ENCODE results near the gene LTV1.
"Not testable (repeated sequence)": the region's sequence is repeated elsewhere in the genome, so short reads cannot be mapped to it uniquely, and the experiment has no call there.

LTV1 gene

DNA sequence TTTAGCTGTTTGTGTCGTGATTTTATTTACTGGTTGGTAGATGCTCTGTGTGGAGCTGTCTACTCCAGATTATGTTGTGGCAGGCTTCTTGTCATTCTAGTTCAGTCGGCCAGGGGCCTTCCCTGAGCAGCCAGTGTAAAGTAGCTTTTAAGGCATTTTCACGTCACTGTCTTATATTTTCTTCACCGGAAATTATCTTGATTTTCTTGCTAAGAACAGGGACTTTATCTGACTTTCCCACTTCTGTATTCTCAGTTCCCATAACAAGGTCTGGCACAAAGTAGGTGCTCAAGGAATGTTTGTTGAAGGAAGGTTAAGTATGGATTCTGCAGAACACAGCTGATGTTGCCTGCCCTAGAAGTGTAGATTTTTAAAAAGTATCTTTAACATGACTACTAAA lies 868 bp downstream of the LTV1 start:
- no peak for FAIRE-seq

DNA sequence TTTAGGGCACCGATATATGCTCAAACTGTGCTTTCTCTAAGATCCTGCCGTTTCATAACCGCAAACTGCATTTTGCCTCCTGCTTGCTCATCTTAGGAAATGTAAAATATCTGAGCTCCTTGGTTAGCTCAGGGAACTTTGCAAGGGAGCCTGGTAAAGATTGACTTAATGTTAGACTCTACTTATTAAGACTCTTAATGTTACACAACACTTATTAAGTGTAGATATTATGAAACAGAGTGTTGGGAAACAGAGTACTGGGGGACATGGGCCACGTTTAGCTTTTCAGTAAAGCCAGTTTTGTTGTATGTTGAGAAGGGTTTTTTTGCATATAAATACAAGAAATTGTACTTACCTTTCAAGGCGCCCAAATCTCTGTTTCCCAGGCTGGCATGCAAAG lies 1.9 kb downstream of the LTV1 start:
- no peak for FAIRE-seq

DNA sequence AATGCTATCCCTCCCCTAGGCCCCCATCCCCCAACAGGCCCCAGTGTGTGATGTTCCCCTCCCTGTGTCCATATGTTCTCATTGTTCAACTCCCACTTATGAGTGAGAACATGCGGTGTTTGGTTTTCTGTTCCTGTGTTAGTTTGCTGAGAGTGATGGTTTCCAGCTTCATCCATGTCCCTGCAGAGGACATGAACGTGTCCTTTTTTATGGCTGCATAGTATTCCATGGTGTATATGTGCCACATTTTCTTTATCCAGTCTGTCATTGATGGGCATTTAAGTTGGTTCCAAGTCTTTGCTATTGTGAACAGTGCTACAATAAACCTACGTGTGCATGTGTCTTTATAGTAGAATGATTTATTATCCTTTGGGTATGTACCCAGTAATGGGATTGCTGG lies 8.6 kb downstream of the LTV1 start:
- FAIRE-seq, result not testable (repeated sequence)

DNA sequence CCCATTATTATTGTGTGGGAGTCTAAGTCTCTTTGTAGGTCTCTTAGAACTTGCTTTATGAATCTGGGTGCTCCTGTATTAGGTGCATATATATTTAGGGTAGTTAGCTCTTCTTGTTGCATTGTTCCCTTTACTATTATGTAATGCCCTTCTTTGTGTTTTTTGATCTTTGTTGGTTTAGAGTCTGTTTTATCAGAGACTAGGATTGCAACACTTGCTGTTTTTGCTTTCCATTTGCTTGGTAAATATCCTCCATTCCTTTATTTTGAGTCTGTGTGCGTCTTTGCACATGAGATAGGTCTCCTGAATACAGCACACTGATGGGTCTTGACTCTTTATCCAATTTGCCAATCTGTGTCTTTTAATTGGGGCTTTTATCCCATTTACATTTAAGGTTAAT lies 11.9 kb downstream of the LTV1 start:
- FAIRE-seq, result not testable (repeated sequence)

DNA sequence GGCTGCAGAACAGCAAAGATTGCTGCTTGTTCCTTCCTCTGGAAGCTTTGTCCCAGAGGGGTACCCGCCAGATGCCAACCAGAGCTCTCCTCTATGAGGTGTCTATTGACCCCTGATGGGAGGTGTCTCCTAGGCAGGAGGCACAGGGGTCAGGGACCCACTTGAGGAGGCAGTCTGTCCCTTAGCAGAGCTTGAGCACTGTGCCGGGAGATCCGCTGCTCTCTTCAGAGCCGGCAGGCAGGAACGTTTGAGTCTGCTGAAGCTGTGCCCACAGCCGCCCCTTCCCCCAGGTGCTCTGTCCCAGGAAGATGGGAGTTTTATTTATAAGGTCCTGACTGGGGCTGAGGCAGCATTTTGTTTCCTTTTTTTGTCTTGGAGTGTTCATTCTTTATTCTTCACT lies 13.6 kb downstream of the LTV1 start:
- not testable (repeated sequence) for FAIRE-seq

DNA sequence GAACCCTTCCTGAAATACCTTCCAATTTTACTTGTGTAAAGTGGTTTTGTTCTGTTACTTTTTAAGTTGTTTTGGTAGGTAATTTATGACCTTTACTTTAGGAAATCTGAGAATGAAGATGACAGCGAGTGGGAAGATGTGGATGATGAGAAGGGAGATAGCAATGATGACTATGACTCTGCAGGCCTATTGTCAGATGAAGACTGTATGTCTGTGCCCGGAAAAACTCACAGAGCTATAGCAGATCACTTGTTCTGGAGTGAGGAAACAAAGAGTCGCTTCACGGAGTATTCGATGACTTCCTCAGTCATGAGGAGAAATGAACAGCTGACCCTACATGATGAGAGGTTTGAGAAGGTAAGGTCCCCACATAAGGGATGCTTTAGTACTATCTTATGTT lies 14.5 kb downstream of the LTV1 start:
- no peak for FAIRE-seq

DNA sequence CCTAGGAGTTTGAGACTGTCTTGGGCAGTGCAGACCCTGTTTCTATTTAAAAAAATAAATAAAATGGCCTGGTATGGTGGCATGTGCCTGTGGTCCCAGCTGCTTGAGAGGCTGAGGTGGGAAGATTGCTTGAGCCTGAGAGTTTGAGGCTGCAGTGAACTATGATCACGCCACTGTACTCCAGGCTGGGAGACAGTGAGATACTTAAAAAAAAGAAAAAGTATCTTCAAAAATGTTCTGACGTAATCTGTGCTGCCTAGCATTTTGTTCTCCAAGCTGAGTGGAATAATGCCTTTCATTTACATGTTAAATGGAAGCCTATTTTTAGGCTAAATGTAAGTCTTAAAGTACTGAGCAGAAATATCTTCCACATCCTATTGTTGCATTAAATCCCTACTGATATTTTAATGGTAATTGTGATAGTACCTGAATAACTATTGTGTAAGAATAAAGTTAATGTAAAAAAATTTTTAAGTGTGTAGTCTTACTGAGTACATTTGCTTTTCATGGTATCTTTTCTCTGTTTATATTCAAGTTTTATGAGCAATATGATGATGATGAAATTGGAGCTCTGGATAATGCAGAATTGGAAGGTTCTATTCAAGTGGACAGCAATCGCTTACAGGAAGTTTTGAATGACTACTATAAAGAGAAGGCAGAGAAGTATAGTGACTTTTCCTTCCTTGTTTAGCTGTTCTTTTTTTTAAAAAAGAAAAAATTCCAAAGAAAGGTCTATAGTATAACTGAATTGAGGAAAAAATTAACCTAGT lies 16.9 kb downstream of the LTV1 start:
- FAIRE-seq, result no peak

DNA sequence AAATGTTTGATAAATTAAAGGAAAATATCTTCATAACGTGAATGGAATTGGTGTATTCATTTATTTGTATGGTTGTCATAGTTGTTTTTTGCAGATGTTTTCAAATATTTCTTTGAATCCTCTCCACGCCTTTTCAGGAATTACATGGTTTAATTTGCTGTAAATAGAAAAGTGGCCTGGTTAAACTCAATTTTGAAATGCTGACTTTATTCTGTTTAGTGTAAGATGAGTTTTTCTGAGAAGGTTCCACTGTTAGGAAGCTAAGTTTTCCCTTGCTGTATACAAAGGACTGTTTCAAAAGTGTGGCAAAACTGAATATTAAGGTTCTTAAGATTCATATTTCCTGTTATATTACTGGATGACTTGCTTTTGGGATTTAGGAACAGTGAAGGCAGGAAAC lies 20.6 kb downstream of the LTV1 start:
- FAIRE-seq, result no peak

DNA sequence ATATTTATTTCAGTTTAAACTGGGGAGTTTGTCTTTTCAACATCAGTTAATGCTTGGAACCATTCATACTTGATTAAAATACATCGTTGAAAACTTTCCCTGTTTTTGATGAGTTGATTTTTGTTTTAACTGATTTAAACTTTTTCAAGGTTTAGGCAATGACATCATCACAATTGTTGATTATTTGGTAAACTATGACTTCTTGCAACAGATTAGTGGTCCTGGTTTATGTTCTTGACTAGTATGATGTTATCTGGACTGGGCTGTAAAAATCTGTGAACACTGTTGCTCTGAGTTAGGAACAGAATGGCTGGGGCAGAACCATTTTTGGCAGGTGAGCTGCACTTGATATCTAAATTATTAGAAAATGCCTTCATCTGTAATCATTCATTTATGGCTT lies 21.1 kb downstream of the LTV1 start, which contains the start of gene ZC2HC1B:
ZC2HC1B (plus strand) TSS at position 241 of the 400 bp plus-strand sequence; CDS start at position 307, 66 bp downstream.
- FAIRE-seq, result no peak

DNA sequence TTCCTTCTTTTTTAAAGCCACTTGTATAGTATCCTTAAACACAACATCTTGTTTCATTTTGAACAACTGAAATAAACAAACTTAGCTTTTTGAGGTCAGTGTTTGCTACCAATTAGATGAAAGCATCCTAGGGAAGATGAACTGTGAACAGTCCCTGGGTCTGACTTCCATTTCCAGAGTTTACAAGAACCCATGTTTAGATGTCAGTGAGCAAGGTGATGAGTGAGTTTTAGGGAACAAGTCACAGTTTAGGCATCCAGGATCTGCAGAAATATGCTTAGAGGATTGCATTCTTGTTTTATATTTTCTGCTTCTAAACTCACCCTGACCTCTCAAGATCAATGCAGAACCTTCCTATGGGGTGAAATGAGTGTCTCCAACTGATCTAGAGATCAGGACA lies 24.1 kb downstream of the LTV1 start:
- FAIRE-seq, result no peak

DNA sequence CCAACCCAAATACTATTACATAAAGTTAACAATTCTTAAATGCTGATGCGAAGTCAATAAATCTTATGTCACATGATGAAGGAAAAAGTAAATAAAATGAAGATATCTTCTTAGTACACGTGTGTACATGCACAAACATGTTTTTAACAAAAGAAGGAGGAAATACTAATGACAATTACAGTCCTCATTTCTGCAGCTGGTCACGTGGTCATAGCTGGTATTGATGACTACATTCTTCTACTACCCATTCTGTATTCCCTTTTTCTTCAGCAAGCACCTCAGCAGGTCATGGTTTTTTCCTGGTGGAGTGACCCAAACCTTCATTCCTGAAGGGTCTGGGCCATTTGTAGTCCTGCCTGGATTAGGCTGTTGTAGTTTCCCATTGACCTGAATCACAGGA lies 25.7 kb downstream of the LTV1 start:
- not testable (repeated sequence) for FAIRE-seq

DNA sequence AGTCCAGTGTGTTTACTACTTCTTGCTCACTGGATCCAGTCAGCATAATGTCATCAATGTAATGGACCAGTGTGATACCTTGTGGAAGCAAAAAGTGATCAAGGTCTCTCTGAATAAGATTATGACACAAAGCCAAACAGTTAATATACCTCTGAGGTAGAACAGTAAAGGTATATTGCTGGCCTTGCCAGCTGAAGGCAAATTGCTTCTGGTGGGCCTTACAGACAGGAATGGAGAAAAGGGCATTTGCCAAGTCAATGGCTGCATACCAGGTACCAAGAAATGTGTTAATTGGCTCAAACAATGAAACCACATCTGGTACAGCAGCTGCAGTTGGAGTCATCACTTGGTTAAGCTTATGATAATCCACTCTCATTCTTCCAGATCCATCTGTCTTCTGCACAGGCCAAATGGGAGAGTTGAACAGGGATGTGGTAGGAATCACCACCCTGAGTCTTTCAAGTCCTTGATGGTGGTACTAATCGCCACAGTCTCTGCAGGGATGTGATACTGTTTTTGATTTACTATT lies 28.1 kb downstream of the LTV1 start:
- FAIRE-seq, result not testable (repeated sequence)

DNA sequence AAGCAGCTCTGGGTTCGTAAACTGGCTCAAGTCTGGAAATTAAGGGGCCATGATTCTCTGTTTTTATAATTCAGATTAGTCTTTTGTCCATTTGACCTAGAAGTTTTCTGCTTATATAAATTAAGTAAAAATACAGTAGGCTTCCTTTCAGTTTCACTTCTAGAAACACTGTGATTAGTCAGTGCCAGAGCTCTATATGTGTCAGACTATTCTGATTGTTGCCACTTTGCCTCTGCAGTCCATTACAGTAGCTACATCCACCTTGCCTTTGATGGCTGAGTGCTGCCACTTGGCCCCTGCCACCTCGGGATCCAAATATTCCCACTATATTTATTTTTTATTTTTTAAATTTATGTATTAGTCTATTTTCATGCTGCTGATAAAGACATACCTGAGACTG lies 29.1 kb downstream of the LTV1 start:
- no peak for FAIRE-seq

DNA sequence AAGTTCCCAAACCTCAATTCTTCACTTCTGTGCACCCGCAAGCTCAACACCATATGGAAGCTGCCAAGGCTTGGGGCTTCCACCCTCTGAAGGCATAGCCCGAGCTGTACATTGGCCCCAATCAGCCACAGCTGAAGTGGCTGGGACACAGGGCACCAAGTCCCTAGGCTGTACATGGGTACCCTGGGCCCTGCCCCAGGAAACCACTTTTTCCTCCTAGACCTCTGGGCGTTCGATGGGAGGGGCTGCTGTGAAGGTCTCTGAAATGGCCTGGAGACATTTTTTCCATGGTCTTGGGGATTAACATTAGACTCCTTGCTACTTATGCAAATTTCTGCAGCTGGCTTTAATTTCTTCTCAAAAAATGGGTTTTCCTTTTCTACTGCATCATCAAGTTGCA lies 30.5 kb downstream of the LTV1 start:
- FAIRE-seq, result not testable (repeated sequence)

DNA sequence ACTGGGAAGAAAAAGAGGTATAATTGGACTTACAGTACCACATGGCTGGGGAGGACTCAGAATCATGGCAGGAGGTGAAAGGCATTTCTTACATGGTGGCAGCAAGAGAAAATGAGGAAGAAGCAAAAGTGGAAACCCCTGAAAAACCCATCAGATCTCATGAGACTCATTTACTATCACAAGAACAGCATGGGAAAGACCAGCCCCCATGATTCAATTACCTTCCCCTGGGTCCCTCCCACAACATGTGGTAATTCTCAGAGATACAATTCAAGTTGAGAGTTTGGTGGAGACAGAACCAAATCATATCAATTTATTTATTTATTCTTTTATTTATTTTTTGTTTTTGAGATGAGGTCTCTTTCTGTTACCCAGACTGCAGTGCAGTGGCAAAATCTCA lies 31.4 kb downstream of the LTV1 start:
- FAIRE-seq, result not testable (repeated sequence)

DNA sequence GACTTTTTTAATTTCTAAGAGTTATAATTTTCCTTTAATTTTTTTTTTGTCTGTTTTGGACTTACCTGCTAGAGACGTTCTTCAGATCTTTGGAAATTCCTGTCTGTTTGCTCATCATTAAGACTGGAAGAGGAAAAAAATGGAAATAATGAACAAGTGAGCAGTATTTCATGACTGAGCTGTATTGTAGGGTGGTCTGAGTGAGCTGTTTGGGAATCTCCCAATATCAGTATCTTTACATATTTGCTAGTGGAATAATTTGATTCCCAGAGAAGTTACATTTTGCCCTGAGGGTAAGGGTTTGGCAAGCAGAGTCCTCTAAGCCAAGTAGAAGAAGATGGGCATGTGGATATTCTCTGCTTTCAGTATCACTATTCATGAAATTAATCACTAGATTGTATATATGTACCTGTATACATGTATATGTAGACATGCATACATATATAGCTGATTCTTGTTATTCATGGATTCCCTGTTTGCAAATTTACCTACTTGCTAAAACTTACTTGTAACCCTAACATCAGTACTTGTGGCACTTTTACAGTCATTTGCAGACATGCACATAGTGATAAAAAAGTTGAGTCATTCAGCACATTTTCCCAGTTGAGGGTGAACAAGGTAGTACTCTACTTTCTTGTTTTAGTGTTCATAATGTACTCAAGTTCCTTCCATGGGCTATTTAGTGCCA lies 34.6 kb downstream of the LTV1 start:
- no peak for FAIRE-seq

DNA sequence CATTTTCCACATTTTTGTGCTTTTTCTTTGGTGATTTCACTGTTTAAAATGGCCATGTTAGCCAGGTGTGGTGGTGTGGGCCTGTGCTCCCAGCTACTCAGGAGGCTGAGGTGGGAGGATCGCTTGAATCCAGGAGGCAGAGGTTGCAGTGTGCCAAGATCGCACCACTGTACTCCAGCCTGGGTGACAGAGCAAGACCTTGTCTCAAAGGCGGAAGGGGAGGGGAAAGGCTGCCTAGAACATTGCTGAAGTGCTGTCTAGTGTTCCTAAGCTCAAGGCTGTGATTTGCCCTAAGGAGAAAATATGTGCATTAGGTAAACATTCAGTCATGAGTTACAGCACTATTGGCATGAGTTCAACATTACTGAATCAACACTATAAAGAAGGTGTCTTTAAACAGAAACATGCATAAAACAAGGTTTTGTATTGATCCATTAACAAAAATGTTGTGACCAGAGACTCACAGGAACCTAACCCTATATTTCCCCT lies 35.2 kb downstream of the LTV1 start:
- FAIRE-seq, result no peak

DNA sequence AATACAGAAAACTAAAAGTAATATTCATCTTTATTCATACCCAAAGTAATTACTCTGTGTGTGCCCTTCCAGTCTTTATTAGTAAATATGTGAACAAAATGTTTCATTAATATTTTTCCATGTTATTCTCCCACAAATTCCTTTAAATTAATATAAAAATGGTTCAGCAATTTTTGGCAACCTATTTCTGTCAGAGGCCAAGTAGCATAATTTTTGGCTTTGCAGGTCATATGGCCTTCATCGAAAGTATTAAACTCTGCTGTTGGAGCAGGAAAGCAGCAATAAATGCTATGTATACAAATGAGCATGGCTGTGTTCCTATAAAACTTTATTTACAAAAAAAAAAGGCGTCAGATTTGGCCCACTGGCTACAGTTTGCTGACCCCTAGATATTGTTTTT lies 37.3 kb downstream of the LTV1 start:
- no peak for FAIRE-seq

DNA sequence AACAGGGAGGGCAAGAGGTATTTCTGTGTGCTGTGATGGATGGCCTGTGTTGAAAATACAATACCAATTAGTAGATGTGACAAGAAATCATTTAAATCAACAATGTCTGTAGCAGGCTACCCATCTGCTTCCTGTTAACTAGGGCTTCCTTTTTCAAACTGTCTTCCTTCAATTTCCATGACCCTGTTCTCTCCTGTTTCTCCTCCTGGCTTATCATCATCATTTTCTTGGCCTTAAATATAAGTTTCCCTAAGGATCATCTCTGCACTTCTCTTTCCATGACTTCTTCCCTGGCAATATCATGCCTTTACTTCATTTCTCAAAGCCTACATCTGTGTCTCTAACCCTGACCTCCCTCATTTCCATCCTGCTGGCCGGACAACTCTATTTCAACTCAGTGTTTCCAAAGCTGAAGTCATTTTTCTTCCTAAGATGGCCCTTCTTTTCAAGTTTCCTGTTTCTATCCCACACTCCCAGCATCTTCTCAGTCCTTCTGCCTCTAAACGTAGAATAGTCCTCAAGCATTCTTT lies 39.3 kb downstream of the LTV1 start:
- FAIRE-seq, result no peak

DNA sequence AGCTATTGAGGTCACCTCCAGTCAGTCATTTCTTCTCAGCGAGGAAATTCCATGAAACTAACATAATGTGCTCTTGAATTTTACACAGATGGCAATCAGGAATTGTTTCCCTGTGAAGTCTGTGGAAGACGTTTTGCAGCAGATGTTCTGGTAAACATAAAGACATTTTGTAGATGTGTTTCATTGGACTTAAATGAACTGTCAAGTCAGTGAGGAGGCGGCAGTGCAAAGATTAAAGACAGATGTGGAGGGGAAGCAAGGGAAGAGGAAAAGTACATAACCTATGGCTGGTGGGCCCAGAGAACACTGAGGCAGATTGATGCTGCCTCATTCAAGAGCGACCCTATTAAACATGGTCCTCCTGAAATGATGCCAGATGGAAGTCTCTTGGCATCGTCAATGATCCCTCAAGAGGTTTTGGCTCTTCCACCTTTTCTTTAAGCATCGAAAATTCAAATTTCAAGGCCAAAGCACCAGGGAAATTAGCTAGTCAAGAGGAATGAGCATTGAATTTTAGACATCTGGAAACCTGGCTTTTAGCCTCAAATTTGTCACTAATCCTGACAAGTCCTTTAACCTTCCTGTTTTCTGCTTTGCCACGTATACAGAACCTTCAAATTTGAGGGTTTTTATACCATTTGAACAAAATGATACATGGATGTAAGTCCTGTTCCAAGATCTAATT lies 41.2 kb downstream of the LTV1 start:
- no peak for FAIRE-seq

DNA sequence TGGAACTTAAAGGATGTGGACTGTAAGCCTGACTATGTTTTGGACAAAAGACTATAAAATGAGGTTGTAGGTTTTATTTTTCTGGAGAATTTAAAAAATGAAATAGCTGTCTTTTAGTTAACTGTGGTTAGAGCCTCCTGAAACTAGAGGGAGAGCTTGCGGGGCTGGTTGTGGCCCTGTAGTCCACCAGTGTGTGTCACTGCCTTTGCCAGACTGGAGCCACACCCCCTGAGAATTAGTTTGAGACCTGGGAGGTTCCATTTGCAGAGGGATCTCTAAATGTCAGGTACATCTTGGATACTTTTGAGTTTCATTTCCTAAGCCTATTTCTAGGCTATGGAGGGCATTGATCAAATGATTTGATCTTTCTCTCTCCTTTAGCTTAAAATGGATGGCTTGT lies 42.0 kb downstream of the LTV1 start:
- no peak for FAIRE-seq

DNA sequence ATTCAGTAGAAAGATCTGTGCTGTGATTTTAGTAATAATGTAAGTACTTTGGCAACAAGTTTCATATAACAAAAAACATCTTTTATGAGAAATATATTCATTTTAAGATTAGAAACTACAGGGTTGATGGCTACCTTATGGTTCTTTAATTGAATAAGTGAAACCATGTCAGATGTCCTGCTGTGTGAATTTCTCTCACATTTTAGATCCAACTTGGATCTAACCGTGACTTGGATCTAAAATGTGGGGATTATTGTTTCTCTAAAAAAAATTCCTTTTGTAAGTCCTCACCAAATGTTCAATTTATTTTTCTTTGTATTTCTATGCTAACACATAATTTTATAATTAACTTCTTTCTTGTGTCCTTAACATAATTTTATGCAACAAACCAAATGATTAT lies 51.5 kb downstream of the LTV1 start:
- FAIRE-seq, result no peak

All from TTC549 (cell line).